ENCODE measurements around the gene SHB.
"Not testable (repeated sequence)": the region's sequence is repeated elsewhere in the genome, so short reads cannot be mapped to it uniquely, and the experiment has no call there.

The SHB gene

DNA sequence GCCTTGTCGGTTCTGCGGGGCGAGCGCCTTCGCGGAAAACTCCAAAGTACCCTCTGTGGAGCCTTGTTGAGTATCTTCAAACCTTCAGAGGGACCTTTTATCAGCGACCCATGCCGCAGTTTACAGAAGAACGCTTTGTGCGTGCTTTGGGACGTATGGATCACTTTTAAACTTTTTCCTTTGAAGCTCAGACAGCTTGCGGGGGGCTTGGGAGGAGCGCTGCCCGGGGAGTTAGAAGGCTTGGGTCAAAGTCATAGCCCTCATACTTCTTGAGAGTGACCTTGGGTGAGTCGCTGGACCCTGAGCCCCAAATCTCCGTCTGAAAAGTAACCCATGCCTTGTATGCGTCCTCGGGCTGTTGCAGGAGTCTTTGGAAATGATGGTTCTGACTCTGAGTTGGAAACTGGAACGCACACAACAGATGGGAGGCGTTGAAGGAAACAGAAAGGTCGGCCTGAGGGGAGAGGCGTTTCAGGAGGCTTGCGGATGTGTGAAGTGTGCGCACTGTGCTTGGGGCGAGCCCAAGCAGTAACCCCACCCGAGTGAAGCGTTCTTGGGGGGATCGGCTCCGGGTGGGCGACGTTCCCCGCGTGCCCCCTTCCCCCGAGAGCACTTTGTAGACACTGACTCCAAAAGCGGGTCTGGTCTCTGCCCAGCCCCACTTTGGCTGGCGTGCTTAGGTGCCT lies 164.4 kb downstream of the SHB start:
- Histone ChIP-seq H3K36me3 (ENCODE audit: control insufficient read depth, insufficient read depth, low read length) (no peaks in the 10 kb centered on the region), H3K4me1 (ENCODE audit: control insufficient read depth, insufficient read depth, low read length) (peaks cover 6% of the 10 kb centered on the region), H3K27me3 (ENCODE audit: control insufficient read depth, insufficient read depth, low read length) (no peaks in the 10 kb centered on the region), H3K9ac (ENCODE audit: low read depth, low read length) (peak overlapping the region; percentile 68), H3K4me3 (ENCODE audit: low read depth, low read length) (peak overlapping the region; percentile 97), H3K9me3 (ENCODE audit: control insufficient read depth, insufficient read depth, low read length) (no peaks in the 10 kb centered on the region)

DNA sequence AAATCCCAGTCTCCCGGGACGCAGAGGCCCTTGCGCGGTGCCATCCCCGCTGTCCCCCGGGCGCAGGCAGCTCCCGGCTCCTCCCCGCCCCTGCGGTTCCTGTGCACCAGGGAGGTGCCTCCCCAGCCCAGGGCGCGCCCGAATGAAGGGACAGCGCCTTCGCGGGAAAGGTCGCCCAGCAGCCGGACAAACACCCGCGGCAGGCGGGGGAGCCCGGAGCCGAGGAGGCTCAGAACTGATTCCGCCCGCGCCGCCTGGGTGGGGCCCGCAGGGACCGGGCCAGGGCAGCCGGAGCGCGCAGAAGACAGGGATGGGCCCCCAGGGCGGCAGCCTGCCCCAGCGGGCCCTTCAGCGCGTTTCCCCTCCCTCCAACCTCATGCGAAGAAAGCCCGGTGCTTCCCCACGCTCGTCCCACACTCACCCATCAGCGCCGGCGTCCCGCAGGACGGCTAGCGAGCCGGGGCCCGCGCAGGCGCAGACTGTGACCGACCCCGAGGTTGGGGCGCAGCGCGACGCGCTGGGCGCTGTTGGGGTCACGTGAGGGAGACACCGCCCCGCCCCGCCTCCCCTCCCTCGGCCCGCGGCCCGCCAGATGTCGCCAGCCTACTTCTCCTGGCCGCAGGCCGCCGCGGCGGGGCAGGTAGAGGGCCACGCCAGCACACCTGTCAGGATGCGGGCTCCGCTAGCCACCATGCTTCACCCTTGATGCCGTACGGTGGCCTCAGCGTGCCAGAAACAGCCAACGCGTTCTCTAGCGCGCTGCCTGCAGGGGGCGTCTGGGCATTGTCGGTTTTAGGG lies 165.2 kb downstream of the SHB start, which contains the start of gene SLC25A51:
Gene SLC25A51, minus strand, starts transcription at position 481 of the 798 bp plus-strand sequence. CDS start 15,577 bp downstream, outside the sequence.
- Histone ChIP-seq H3K4me1 (ENCODE audit: control insufficient read depth, insufficient read depth, low read length) (peaks cover 6% of the 10 kb centered on the region), H3K36me3 (ENCODE audit: control insufficient read depth, insufficient read depth, low read length) (no peaks in the 10 kb centered on the region), H3K9me3 (ENCODE audit: control insufficient read depth, insufficient read depth, low read length) (no peaks in the 10 kb centered on the region), H3K27me3 (ENCODE audit: control insufficient read depth, insufficient read depth, low read length) (no peaks in the 10 kb centered on the region), H3K9ac (ENCODE audit: low read depth, low read length) (peak within 1 kb of the TSS; percentile 76), H3K4me3 (ENCODE audit: low read depth, low read length) (peak within 1 kb of the TSS; percentile 97)

DNA sequence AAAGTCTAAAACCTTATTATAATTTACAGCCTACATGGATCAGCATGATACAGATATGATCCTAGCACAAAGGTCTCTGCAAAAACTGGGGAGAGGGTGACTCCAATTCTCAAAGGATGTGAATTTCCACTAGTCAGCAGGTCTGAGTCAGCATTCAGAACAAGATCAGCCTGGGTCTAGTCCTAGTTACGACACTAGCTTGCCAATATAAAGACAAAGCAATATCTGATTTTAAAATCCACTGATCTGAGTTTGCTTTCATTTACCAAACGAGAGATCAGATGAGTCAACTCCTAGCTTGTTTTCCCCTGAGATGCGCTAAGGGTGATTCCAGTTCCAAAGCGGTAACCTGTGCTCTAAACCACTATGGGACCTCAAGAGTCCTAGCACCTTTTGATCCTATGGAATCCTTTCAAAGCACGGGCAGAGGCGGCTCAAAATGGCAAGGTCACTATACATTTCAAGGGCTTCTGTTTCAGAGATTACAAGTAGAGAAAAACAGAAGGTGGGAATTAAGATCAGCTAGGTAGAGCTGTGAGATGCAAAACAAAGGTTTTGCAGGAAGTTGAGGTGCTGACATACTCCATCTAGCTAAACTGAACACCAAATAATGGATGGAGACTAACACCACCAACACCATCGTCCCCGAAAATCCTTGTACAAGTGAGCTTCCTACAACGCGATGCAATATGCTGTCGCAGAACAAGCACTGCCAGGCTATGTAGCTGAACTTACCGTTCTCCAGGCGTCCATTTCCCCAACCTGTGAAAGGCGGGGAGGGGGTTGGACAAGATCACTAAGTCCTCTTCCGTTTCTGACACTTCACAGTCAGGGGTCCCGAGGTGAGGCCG lies 166.0 kb downstream of the SHB start:
- H3K4me1 ChIP-seq (ENCODE audit: control insufficient read depth, insufficient read depth, low read length), result peaks cover 6% of the 10 kb centered on the region

DNA sequence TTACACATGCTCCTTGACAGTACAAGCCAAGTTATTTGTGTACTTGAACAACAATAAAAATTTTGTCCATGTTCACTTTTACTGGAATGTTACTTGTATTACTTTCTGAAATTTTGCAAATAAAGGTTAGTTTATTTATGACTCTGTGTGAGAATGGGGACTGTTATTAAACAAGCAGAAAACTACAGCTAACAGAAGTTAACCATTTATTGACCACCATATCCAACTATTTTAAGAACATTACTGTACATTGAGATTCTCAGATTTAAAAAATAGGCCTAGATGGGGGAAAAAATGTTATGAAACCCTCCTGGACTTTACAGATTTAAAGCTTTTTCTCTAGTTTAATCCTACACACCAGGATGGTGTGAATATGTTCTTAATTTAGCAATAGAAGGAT lies 166.9 kb downstream of the SHB start:
- Histone ChIP-seq H3K9ac (ENCODE audit: low read depth, low read length) (no peak overlapping the region), H3K27me3 (ENCODE audit: control insufficient read depth, insufficient read depth, low read length) (no peaks in the 10 kb centered on the region), H3K36me3 (ENCODE audit: control insufficient read depth, insufficient read depth, low read length) (peaks cover 4% of the 10 kb centered on the region), H3K9me3 (ENCODE audit: control insufficient read depth, insufficient read depth, low read length) (no peaks in the 10 kb centered on the region), H3K4me1 (ENCODE audit: control insufficient read depth, insufficient read depth, low read length) (peaks cover 6% of the 10 kb centered on the region), H3K4me3 (ENCODE audit: low read depth, low read length) (no peak overlapping the region)

More for the DNA sequence above, 166.0 kb downstream of the SHB start:
- no peaks in the 10 kb centered on the region for H3K9me3 ChIP-seq (ENCODE audit: control insufficient read depth, insufficient read depth, low read length)
- peak overlapping the region; percentile 76 for H3K9ac ChIP-seq (ENCODE audit: low read depth, low read length)
- H3K4me3 ChIP-seq (ENCODE audit: low read depth, low read length), result peak overlapping the region; percentile 97
- no peaks in the 10 kb centered on the region for H3K36me3 ChIP-seq (ENCODE audit: control insufficient read depth, insufficient read depth, low read length)
- H3K27me3 ChIP-seq (ENCODE audit: control insufficient read depth, insufficient read depth, low read length), result no peaks in the 10 kb centered on the region

DNA sequence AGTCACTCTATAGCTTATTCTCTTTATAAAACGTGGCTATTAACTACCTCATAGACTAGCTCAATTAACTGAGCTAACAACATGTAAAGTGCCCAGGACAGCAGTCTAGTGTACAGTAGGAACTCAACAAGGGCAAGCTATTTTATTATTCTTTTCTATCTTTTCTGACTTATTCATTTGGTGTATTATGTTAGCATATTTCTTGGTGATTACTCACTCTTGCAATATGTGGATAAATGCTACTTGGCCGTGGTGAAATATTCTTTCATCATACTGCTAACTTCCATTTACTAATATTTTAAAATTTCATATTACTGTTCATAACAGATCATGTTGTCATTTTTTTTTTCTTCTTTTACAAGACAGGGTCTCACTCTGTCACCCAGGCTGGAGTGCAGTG lies 170.0 kb downstream of the SHB start:
- Histone ChIP-seq H3K9ac (ENCODE audit: low read depth, low read length) (no peak overlapping the region), H3K9me3 (ENCODE audit: control insufficient read depth, insufficient read depth, low read length) (no peaks in the 10 kb centered on the region), H3K4me3 (ENCODE audit: low read depth, low read length) (no peak overlapping the region), H3K4me1 (ENCODE audit: control insufficient read depth, insufficient read depth, low read length) (peaks cover 4% of the 10 kb centered on the region), H3K36me3 (ENCODE audit: control insufficient read depth, insufficient read depth, low read length) (peaks cover 4% of the 10 kb centered on the region), H3K27me3 (ENCODE audit: control insufficient read depth, insufficient read depth, low read length) (no peaks in the 10 kb centered on the region)

DNA sequence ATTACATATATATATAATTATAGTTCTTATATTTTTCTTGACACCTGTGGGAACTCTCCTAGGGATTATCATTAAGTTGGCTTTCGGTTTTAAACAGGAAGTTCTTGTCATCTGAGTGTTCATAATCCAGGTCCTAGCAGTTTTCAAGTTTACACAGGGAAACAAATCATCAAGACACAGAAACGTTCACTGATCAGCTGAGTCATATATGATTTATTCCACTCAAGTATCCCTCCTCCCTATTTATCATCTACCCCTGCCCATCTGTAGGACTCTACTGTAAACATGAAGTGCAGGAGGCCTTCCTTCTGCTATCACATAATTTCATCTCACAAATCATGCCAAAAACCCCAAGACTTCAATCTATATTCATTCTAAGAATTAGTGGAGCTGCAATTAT lies 171.4 kb downstream of the SHB start:
- peaks cover 7% of the 10 kb centered on the region for H3K36me3 ChIP-seq (ENCODE audit: control insufficient read depth, insufficient read depth, low read length)
- H3K27me3 ChIP-seq (ENCODE audit: control insufficient read depth, insufficient read depth, low read length), result no peaks in the 10 kb centered on the region
- no peak overlapping the region for H3K4me3 ChIP-seq (ENCODE audit: low read depth, low read length)
- H3K9me3 ChIP-seq (ENCODE audit: control insufficient read depth, insufficient read depth, low read length), result no peaks in the 10 kb centered on the region
- no peaks in the 10 kb centered on the region for H3K4me1 ChIP-seq (ENCODE audit: control insufficient read depth, insufficient read depth, low read length)
- H3K9ac ChIP-seq (ENCODE audit: low read depth, low read length), result no peak overlapping the region

DNA sequence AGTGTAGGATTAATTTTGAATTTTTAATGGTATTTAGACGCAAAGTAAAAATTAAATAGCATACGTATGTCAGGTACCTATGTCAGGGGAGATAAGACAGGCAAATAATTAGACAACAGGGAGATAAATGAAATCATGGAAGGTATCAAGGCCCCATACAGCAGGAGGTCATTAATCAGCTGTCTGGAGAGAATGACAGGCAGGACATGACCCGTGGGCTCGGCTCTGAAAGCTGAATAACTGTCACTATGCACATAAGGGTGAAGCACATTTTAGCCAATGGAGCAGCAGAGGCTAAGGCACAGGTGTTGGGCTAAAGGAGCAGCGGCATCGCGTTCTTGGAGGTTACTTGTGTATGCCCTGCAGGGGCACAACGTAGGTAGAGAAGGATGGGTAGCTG lies 177.0 kb downstream of the SHB start:
- Histone ChIP-seq H3K36me3 (ENCODE audit: control insufficient read depth, insufficient read depth, low read length) (peaks cover 3% of the 10 kb centered on the region), H3K4me3 (ENCODE audit: low read depth, low read length) (no peak overlapping the region), H3K4me1 (ENCODE audit: control insufficient read depth, insufficient read depth, low read length) (no peaks in the 10 kb centered on the region), H3K9me3 (ENCODE audit: control insufficient read depth, insufficient read depth, low read length) (no peaks in the 10 kb centered on the region), H3K9ac (ENCODE audit: low read depth, low read length) (no peak overlapping the region), H3K27me3 (ENCODE audit: control insufficient read depth, insufficient read depth, low read length) (no peaks in the 10 kb centered on the region)

DNA sequence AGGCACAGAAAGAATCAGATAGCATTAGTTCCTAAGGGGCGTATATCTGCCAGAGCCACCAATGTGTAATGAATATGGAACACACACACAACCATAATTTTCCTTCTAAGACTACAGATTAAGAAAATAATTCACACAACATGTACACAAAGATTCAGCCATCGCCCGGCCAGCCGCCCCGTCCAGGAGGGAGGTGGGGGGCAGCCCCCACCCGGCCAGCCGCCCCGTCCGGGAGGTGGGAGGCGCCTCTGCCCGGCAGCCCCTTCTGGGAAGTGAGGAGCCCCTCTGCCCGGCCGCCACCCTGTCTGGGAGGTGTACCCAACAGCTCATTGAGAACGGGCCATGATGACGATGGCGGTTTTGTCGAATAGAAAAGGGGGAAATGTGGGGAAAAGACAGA lies 178.0 kb downstream of the SHB start:
- not testable (repeated sequence) for H3K9ac ChIP-seq (ENCODE audit: low read depth, low read length); H3K4me1 ChIP-seq (ENCODE audit: control insufficient read depth, insufficient read depth, low read length); H3K36me3 ChIP-seq (ENCODE audit: control insufficient read depth, insufficient read depth, low read length); H3K9me3 ChIP-seq (ENCODE audit: control insufficient read depth, insufficient read depth, low read length); H3K27me3 ChIP-seq (ENCODE audit: control insufficient read depth, insufficient read depth, low read length); H3K4me3 ChIP-seq (ENCODE audit: low read depth, low read length)

DNA sequence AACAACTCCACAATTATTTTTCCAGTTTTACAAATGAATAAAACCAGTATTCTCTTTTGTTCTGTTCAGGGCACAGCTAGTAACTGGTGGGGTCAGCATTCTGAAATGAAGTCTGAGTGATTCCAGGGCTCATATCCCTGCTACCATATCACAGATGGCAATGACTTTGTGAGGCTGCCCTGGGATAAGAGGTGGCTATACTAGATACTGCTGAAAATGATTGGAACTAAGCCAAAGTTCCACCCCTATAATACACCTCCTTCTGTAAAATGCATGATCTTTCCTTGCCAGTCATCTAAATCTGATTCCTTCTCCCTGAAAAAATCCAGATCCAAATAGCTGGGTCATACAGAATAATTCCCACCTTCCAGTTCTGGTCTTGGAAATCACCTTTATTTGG lies 179.5 kb downstream of the SHB start:
- H3K27me3 ChIP-seq (ENCODE audit: control insufficient read depth, insufficient read depth, low read length), result no peaks in the 10 kb centered on the region
- H3K9ac ChIP-seq (ENCODE audit: low read depth, low read length), result no peak overlapping the region
- H3K36me3 ChIP-seq (ENCODE audit: control insufficient read depth, insufficient read depth, low read length), result peaks cover 3% of the 10 kb centered on the region

DNA sequence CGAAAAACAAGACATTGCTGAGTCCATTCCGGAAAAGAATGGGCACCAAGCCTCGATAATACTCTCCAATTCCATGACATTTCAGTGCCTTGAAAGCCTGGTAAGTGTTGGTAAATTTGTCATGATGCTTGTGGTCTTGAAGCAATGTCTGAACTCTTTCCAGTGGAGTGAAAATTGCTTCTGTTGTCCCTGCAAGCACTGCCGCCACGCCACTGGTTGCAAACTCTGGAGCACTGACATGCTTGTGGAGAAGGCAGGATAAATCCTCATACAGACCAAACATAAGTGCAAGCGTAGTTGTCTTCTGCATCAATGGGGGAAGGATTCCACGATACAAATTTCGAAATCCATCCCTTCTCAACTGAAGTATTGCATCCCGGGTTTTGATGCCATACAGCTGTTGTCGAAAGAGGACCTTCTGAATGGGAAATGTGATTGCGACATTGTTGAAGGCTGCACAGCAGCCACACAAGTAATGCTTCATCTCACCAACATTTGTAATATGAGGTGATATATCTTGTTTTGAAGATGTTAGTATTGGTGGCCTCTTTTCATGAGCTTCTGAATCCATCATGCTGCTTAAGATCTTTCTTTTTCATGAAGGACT lies 180.9 kb downstream of the SHB start:
- not testable (repeated sequence) for H3K36me3 ChIP-seq (ENCODE audit: control insufficient read depth, insufficient read depth, low read length); H3K4me3 ChIP-seq (ENCODE audit: low read depth, low read length); H3K4me1 ChIP-seq (ENCODE audit: control insufficient read depth, insufficient read depth, low read length); H3K9me3 ChIP-seq (ENCODE audit: control insufficient read depth, insufficient read depth, low read length); H3K27me3 ChIP-seq (ENCODE audit: control insufficient read depth, insufficient read depth, low read length); H3K9ac ChIP-seq (ENCODE audit: low read depth, low read length)

More for the DNA sequence above, 179.5 kb downstream of the SHB start:
- no peak overlapping the region for H3K4me3 ChIP-seq (ENCODE audit: low read depth, low read length)
- no peaks in the 10 kb centered on the region for H3K9me3 ChIP-seq (ENCODE audit: control insufficient read depth, insufficient read depth, low read length)
- H3K4me1 ChIP-seq (ENCODE audit: control insufficient read depth, insufficient read depth, low read length), result no peaks in the 10 kb centered on the region

DNA sequence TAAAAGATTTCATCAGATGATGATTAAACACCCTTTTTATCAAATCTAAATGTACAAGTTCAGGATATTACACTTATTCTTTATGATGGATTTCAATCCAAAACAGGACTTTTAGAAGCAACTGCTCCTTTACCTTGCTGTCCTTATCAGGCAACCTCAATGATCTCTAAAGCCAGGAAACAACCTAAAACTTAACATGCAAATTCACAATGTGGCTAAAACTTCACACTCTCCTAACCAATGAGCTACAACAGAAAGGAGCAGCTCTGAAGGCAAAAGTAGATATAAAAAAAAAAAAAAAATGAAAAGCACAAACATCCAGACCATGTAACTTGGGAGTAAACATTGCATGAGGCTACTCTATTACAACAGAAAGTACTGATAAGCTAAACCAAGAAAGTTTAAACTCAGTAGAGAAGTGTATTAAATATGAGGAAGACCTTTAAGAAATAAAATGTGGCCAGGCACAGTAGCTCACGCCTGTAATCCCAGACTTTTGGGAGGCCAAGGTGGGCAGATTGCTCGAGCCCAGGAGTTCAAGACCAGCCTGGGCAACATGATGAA lies 188.0 kb downstream of the SHB start:
- H3K36me3 ChIP-seq (ENCODE audit: control insufficient read depth, insufficient read depth, low read length), result peaks cover 3% of the 10 kb centered on the region

More for the DNA sequence above, 188.0 kb downstream of the SHB start:
- H3K4me1 ChIP-seq (ENCODE audit: control insufficient read depth, insufficient read depth, low read length), result no peaks in the 10 kb centered on the region
- no peak overlapping the region for H3K4me3 ChIP-seq (ENCODE audit: low read depth, low read length)
- H3K9ac ChIP-seq (ENCODE audit: low read depth, low read length), result no peak overlapping the region
- H3K9me3 ChIP-seq (ENCODE audit: control insufficient read depth, insufficient read depth, low read length), result peaks cover 3% of the 10 kb centered on the region
- no peaks in the 10 kb centered on the region for H3K27me3 ChIP-seq (ENCODE audit: control insufficient read depth, insufficient read depth, low read length)
